ENCODE measurements around the gene MFSD2B. TPM values are rescaled to one million over a fixed set of nuclear protein-coding genes. Genes with fewer than 3 reads are reported as not detected.
"Not testable (repeated sequence)": the region's sequence is repeated elsewhere in the genome, so short reads cannot be mapped to it uniquely, and the experiment has no call there.

Gene MFSD2B, protein sequence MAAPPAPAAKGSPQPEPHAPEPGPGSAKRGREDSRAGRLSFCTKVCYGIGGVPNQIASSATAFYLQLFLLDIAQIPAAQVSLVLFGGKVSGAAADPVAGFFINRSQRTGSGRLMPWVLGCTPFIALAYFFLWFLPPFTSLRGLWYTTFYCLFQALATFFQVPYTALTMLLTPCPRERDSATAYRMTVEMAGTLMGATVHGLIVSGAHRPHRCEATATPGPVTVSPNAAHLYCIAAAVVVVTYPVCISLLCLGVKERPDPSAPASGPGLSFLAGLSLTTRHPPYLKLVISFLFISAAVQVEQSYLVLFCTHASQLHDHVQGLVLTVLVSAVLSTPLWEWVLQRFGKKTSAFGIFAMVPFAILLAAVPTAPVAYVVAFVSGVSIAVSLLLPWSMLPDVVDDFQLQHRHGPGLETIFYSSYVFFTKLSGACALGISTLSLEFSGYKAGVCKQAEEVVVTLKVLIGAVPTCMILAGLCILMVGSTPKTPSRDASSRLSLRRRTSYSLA
- not detected for total RNA-seq

DNA sequence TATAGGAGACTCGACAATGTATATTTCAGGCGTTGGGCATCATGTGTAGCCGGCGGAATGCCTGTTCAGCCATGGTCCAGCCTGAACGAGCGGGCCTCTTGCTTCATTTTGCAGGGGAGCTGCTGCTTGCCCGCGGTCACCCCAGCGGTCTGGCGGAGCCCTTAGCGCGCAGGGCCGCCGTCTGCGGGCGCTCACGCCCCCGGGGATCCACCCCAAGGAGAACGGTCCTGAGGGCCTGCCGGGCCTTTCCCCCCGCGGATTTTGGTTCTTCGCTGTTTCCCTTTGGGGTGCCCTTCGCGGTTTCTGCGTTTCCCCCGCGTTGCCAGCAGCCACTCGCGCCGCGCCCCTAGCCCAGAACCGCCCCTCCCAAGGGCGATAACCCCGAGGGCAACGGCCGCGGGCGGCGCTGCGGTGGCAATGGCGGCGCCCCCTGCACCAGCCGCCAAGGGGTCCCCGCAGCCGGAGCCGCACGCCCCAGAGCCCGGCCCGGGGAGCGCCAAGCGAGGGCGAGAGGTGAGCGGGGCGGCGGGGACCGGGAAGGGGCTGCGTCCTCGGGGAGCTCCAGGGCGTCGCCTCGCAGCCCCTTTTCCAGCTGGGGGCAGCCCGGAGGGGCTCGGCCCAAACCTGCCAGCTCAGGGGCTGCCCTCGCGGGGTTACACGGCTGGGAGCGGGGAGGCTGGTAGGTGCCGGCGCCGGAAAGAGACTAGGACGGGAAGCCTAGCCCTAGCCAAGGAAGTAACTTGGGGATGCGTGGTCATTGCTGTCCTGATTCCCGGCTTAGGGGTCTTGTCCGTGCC lies at the start of gene MFSD2B:
MFSD2B (plus strand) TSS at position 406 of the 797 bp plus-strand sequence; CDS start at position 418, 12 bp downstream.
- peak; percentile 71 for ATAC-seq
- no peak for DNase-seq (ENCODE audit: low spot score)

DNA sequence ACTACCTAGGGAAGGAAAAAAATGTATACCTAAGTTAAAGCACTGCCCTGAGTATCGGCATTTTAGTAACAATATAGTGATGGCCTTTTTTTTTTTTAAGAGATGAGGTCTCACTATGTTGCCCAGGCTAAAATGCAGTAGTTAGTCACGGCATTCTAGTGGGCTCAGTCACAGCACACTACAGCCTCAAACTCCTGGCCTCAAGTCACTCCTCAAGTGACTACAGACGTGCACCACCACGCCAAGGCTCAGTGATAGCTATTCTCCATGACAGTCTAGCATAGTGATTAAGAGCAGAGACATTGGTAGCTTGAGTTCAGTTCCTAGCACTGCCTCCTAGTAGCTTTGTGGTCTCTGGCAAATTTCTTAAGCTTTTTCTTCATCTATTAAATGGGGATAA lies 42.0 kb upstream of the MFSD2B start:
- DNase-seq (ENCODE audit: low spot score) (no peak), ATAC-seq (no peak)

DNA sequence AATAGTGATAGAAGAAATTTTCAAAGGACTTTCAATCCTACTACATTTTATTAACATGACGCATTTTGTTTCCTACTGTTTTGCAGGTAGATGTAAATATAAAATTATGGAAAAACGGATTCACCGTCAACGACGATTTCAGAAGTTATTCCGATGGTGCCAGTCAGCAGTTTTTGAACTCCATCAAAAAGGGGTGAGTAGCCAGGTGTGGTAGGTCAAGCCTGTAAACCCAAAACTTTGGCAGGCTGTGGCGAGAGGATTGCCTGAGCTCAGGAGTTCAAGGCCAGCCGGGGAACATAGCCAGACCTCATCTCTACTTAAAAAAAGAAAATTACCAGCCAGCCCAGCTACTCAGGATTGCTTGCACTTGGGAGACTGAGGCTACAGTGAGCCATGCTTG lies 33.0 kb upstream of the MFSD2B start:
- DNase-seq (ENCODE audit: low spot score) (no peak), ATAC-seq (peak; percentile 51)

DNA sequence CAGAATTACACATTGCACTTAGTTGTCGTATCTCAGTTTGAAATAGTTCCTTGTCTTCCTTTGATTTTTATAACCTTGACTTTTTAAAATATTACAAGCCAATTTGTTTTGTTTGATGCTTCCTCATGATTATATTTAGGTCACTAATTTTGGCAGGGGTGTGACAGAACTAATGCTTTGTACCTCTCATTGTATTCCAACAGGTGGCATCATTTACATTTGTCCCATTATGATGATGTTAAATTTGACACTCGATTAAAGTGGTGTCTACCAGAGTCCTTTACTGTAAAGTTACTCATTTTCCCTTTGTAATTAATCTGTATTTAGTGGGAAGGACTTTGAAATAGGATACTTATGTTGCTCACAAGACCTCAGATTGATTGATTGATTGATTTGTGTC lies 21.5 kb upstream of the MFSD2B start:
- peak; percentile 79 for ATAC-seq

DNA sequence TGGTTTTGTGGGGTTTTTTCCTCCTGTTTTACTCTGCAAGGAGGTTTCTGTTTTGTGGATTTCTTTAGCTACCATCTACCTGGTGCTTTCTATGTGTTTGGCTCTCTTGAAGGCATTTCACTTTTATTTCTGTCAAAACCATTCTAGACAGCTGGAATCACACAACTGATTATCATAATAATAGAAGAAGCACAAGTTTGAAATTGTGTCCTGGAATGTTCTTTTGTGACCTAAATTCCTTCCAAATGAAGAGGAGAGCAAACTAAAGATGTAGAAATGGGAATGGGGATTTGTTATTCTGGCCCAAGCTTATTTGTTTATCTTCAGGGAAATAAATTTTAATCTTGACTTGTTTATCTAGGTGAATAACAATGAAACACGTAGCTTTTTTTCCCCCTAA lies 17.0 kb upstream of the MFSD2B start:
- DNase-seq (ENCODE audit: low spot score): no peak

More for the DNA sequence above, 21.5 kb upstream of the MFSD2B start:
- no peak for DNase-seq (ENCODE audit: low spot score)

DNA sequence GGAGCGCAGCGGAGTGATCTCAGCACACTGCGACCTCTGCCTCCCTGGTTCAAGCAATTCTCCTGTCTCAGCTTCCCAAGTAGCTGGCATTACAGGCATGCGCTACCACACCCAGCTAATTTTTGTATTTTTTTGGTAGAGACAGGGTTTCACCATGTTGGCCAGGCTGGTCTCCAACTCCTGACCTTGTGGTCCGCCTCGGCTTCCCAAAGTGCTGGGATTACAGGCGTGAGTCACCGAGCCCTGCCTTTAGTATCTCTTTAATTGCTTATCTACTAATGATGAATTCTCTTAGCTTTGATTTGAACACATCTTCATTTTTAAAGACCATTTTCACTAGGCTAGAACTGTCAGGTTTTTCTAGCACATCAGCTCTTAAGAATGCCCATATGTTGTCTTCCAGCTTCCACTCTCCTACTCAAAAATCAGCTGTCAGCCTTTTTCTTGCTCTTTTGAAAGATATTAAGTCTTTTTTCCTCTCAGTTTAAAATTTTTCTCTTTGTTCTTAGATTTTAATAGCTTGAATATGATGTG lies 16.1 kb upstream of the MFSD2B start:
- ATAC-seq (no peak), DNase-seq (ENCODE audit: low spot score) (no peak)

More for the DNA sequence above, 17.0 kb upstream of the MFSD2B start:
- no peak for ATAC-seq

DNA sequence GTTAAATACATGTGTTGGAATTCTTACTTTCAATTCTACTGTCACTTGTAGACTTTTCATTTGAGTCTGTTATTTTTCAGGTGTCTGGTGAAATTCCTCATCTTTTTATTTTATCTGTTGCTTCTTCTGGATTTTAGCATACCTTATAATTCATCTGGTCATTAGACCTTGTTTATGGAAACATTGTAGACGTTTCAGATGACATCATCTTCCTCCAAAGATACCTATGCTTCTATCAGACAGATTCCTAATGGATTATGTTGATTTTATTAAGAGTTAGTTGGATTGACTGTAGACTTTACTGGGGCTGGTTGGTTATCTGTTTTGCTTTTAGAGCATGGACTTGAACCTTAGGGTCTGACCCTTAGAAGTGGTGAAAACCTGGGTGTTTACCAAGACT lies 15.3 kb upstream of the MFSD2B start:
- ATAC-seq: no peak
- no peak for DNase-seq (ENCODE audit: low spot score)

DNA sequence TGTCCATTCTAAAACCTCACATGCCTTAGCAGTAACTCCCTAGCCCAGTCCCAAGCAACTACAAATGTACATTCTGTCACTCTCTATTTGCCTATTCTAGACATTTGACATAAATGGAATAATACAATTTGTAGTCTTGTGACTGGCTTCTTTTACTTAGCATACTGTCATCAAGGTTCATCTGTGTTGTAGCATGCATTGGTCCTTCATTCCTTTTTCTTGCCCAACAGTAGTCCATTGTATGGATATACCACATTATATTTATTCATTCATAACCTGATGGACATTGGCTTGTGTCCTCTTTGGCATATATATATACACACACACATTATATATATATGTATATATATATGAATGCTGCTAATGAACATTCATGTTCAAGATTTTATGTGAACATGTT lies 2.2 kb upstream of the MFSD2B start:
- DNase-seq (ENCODE audit: low spot score) (no peak), ATAC-seq (no peak)

DNA sequence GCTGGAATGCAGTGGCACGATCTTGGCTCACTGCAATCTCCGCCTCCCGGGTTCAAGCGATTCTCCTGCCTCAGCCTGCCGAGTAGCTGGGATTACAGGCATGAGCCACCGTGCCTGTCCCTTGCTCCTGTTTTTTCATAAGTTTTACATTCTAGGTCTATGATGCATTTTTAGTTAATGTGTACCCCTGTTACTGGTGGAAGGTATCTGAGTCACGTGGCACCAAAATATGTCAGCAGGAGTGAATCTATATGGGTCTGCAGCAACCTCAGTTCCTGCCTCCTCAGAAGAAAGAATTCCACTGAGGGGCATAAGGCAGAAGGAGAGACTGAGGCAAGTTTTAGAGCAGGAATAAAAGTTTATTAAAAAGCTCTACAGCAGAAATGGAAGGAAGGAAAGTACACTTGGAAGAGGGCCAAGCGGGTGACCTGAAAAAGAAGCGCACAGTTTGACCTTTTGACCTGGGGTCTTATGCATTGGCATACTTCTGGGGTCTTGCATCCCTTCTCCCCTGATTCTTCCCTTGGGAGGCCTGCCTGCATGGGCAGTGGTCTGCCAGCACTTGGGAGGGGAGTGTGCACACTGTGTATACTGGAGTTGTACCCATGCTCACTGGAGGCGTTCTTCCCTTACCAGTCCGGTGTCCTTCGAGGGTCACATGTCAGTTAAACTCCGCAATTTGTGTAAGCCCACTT lies 1.1 kb upstream of the MFSD2B start:
- ATAC-seq (peak; percentile 12), DNase-seq (ENCODE audit: low spot score) (no peak)

DNA sequence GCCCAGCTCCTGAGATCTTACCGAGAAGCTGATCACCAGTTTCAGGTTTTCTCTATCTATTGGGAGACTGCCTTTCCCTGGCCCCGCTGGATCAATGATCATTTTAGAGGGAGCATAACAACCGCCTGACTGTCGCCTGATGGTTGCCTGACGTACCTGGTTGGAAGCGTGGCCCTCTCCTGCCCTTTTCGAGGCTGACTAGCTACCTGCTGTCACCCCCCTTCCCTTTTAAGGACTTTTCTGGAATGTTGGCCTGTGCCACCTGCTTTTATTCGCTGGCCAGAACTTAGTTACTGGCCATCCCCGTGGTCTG lies 562 bp upstream of the MFSD2B start:
- peak; percentile 56 for ATAC-seq
- DNase-seq (ENCODE audit: low spot score): no peak

DNA sequence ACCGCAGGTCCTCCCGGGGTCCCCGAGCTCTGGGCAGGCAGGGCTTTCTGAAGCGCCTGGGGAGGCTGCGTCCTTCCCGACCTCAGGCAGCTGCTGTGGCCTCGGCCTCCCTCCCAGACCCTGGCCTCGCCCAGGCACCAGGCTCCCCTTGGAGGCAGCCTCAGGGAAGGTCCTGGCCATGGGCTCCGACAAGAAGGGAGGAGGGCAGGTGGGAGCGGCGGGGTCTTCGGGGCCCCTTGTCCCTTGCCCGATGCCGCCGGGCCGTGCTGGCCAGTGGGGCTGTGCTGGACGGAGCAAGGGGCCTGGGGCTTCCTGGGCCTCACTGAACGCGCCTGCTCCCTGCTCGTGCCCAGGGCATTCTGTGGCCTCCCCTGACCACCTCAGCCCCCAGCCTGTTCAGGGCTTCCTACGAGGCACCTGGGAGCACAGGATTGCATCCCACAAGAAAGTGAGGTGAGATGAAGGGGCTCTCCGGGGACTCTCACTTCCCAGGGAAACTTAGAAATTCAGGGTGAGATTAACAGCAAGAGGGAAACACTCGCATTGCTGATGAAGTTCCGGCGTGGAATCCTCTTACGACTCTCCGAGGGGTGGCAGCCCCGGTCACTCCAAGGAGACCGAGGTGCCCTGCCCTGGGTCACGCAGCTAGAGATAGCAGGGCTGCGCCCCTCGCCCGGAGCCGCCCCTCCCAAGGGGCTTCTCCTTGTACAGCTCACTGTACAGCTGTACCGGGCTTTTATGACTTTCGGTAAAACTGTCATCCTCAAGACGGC lies 778 bp downstream of the MFSD2B start:
- ATAC-seq (peak; percentile 20), DNase-seq (ENCODE audit: low spot score) (no peak)

DNA sequence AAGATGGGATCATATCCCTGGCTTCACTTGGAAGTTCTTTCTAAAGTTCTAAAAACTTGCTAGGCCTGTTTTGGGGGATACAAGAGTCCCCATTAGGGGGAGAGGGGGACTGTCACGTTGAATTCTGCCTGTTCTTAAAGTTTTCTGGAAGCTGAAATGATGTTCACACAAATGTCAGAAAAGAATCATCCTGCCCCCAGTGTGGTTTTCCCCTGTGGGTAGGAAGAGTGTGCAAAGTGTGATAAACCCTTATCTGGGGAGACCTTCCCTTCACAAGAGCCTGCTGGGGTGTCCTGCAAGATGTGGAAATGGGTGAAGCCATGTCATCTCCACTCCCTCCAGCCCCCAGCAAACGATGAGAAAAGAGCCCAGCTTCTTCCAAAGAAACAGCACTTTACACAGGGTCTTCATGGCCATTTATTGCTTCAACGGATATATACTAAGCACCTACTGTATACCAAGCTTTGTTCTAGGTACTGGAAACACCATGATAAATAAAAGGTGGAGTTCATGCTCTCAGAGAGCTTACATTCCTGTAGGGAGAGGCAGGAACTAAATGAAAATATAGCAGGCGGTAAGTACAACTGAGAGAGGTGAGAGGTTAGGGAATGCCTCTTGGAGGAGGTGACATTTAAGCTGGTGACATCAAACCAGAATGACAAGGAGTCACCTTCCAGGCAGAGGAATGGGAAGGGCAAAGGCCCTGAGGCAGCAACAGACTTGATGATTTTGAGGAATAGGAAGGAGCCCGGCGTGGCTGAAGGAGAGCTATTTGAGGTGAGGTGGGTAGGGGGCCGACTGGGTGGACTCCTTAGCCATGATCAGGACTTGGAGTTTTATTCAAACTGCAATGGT lies 1.6 kb downstream of the MFSD2B start:
- DNase-seq (ENCODE audit: low spot score) (no peak), ATAC-seq (no peak)

DNA sequence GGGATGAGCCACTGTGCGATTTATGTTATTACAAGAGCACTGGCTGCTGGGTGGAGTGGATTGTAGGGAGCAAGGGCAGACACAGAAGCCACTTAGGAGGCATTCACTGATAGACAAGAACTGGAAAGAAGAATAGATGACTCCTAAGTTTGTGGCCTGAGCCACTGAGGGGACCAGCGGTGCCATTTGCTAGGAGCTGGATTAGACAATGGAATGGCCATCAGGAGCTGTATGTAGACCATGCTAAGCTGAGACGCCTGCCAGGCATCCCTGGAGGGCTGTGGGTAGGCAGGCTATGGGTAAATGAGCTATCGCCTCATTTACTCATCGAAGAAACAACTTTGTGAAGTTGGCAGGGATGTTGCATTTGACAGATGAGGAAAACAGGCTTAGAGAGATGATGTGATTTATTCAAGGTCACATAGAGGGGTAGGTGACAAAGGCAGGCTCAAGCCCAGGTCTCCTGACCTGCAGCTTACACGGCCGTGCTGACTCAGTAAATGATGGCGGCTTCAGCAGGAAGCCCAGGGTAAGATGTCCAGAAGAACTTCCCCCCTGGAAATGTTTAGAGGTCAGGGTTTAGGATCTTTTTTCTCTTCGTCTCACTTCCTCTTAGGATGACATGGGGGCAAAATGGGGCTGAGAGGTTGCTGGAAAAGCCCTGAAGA lies 2.8 kb downstream of the MFSD2B start:
- DNase-seq (ENCODE audit: low spot score): no peak
- ATAC-seq: no peak

DNA sequence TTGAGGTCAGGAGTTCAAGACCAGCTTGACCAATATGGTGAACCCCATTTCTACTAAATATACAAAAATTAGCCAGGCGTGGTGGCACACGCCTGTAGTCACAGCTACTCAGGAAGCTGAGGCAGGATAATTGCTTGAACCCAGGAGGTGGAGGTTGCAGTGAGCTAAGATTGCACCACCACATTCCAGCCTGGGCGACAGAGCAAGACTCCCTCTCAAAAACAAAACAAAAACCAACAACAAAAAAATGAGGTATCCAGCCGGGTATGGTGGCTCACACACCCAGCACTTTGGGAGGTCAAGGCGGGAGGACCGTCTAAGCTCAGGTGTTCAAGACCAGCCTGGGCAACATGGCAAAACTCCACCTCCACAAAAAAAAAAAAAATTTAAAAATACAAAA lies 5.0 kb downstream of the MFSD2B start:
- not testable (repeated sequence) for ATAC-seq

DNA sequence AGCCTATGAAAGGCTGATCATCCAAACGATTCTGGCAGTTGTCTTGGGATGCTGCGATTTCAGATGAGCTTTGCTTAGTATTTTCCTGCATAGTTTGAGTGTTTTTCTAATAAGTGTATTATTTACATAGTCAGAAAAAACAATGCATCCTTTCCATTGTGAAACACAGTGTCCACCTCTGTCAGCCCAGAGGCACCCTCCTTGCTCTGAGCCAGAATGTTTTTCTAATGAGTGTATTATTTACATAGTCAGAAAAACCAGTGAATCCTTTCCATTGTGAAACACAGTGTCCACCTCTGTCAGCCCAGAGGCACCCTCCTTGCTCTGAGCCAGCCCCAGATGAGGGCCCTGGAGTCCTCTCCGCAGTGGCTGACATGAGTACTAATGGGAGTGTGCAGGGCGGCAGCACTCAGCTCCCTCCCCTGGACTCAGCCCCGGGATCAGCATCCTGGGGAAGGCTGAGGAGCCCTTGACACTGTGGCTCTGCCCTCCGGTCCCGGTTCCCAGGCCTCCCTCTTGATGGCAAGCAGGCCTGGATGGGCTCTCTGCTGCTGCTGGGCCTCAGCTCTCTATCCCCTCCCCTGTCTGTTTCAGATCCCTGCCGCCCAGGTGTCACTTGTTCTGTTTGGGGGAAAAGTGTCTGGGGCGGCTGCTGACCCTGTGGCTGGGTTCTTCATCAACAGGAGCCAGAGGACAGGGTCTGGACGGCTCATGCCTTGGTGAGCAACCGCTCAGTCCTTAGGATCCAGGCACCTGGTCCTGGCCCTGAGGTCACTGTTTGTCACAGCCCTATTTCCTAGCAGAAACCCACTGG lies 5.9 kb downstream of the MFSD2B start:
- DNase-seq (ENCODE audit: low spot score) (no peak), ATAC-seq (peak; percentile 31)

More for the DNA sequence above, 5.0 kb downstream of the MFSD2B start:
- DNase-seq (ENCODE audit: low spot score): not testable (repeated sequence)

DNA sequence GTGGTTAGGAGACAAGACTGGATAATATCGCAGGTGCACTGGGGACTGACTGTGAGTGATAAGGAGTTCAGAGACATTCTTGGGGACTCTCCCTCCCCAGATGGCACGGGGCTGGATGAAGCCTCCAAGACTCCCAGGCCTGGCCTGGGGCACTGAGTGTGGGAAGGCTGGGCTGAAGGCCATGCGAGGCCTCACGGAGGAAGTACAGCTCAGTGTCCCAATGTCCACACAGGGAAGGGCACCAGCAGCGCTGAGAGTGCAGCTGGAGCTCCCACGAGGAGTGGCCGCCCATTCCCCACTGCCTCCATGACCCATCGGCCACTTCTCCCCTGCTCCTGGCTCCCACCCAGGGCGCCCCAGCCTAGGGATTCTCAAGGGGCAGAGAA lies 6.5 kb downstream of the MFSD2B start:
- no peak for DNase-seq (ENCODE audit: low spot score)
- ATAC-seq: no peak

DNA sequence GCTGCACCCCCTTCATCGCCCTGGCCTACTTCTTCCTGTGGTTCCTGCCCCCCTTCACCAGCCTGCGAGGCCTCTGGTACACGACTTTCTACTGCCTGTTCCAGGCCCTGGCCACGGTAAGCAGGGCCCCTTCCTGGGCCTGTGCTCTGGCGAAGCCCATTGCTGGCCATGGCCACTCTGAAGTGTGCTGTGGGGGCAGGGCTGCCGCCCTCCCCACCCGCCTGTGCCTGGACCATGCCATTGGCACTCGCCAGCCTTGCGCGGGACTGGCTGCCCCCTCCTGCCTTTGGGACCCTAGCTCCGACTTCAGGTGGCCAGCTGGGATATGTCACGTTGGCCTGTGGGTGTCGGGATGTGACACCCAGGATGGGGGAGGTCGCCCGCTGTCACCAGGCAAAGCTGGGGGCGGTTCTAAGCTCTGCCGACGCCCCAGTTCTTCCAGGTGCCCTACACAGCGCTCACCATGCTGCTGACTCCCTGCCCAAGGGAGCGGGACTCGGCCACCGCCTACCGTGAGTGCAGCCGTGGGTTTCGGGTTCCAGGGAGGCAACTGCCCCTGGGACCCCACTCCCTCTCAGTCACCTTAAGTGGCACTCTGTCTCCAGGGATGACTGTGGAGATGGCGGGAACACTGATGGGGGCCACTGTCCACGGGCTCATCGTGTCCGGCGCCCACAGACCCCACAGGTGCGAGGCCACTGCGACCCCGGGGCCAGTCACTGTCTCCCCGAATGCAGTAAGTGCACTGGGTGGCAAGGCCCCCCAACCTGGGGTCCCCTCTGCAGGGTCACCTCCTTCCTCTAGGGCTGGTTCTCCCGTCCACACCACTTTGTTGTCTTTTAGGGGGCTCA lies 7.2 kb downstream of the MFSD2B start:
- ATAC-seq (no peak), DNase-seq (ENCODE audit: low spot score) (no peak)
